H1 (cell line): ENCODE results near the gene HNRNPH3. TPM values are rescaled to one million over a fixed set of nuclear protein-coding genes. Genes with fewer than 3 reads are reported as not detected.

Experiments used
- CTCF ChIA-PET: fragments of 300-600 bp; sonication (Branson Sonifier 250); formaldehyde crosslinking; loops from one replicate; lab custom pipeline; 2021; ENCODE audit not compliant: partially characterized antibody; lab: Charles Lee
- POLR2A ChIA-PET: fragments of 300-600 bp; sonication (Branson Sonifier 250); formaldehyde crosslinking; loops from one replicate; lab custom pipeline; 2021; ENCODE audit warnings: inconsistent platforms; ENCODE audit not compliant: partially characterized antibody; lab: Charles Lee
- DNase-seq, 2 experiments: peaks; one replicate each; pipeline versions ENCODE4 v3.0.0 to v3.0.0-alpha.2; 2010 to 2022; ENCODE audit warnings: low spot score in 2 of 2, low read depth in 1 of 2, mixed read lengths in 1 of 2
- FAIRE-seq: peaks from 2 replicates; lab custom pipeline; 2011; peaks lifted over from hg19 to GRCh38; lab: Jason Lieb, UNC
- H2AFZ ChIP-seq: 2 replicates; pipeline ENCODE4 v1.8.1; 2012; ENCODE audit warnings: low read length, inconsistent platforms
- H2AK5ac ChIP-seq: 2 replicates; pipeline ENCODE4 v1.6.1; 2013; ENCODE audit warnings: low read depth, low read length
- H2BK120ac ChIP-seq: replicated peaks from 2 replicates; pipeline ENCODE3; 2013; ENCODE audit warnings: low read depth, low read length, inconsistent platforms
- H2BK12ac ChIP-seq: 2 replicates; pipeline ENCODE4 v1.6.1; 2013; ENCODE audit warnings: low read depth, low read length
- H2BK15ac ChIP-seq: 2 replicates; pipeline ENCODE4 v1.6.1; 2013; ENCODE audit warnings: low read length
- H2BK20ac ChIP-seq: 2 replicates; pipeline ENCODE4 v1.6.1; 2013; ENCODE audit warnings: low read length
- H2BK5ac ChIP-seq: 2 replicates; pipeline ENCODE4 v1.6.1; 2013; ENCODE audit warnings: low read depth, low read length
- H3K14ac ChIP-seq: 2 replicates; pipeline ENCODE4 v1.6.1; 2013; ENCODE audit warnings: inconsistent platforms; ENCODE audit not compliant: insufficient read length
- H3K18ac ChIP-seq: 2 replicates; pipeline ENCODE4 v1.6.1; 2013; ENCODE audit warnings: low read length; ENCODE audit errors: extremely low read depth
- H3K23ac ChIP-seq: 2 replicates; pipeline ENCODE4 v1.6.1; 2013; ENCODE audit warnings: inconsistent platforms; ENCODE audit not compliant: insufficient read length
- H3K23me2 ChIP-seq: 2 replicates; pipeline ENCODE4 v1.6.1; 2013; ENCODE audit warnings: low read depth, low read length
- H3K27ac ChIP-seq: 2 replicates; pipeline ENCODE4 v1.6.1; 2011; ENCODE audit warnings: low read depth, low read length, inconsistent platforms
- H3K27me3 ChIP-seq, 4 experiments: replicated peaks in 1 of 4; 1 replicate in 1 of 4; 2 replicates in 3 of 4; pipeline versions ENCODE4 v1.6.1 to v1.8.1; 2011 to 2013; ENCODE audit warnings: low read length in 3 of 4, mild to moderate bottlenecking in 3 of 4, inconsistent platforms in 2 of 4, mixed read lengths in 2 of 4, moderate library complexity in 1 of 4; ENCODE audit not compliant: control insufficient read depth in 3 of 4, insufficient read depth in 3 of 4; ENCODE audit errors: extremely low read depth in 1 of 4
- H3K36me3 ChIP-seq, 4 experiments: 2 replicates each; pipeline versions ENCODE4 v1.6.1 to v1.8.1; 2011 to 2013; ENCODE audit warnings: mild to moderate bottlenecking in 4 of 4, low read length in 3 of 4, moderate library complexity in 2 of 4, control low read depth in 1 of 4, inconsistent platforms in 1 of 4; ENCODE audit not compliant: insufficient read depth in 4 of 4, control insufficient read depth in 2 of 4
- H3K4ac ChIP-seq: replicated peaks from 2 replicates; pipeline ENCODE3; 2013; ENCODE audit warnings: low read length, low read depth, mixed read lengths, inconsistent platforms; ENCODE audit not compliant: insufficient read length
- H3K4me1 ChIP-seq, 4 experiments: replicated peaks in 1 of 4; 1 replicate in 1 of 4; 2 replicates in 3 of 4; pipeline versions ENCODE4 v1.6.1 to v1.8.1; 2011 to 2013; ENCODE audit warnings: low read length in 3 of 4, inconsistent platforms in 2 of 4, mixed read lengths in 1 of 4; ENCODE audit not compliant: insufficient read depth in 4 of 4, control insufficient read depth in 3 of 4
- H3K4me2 ChIP-seq, 2 experiments: 2 replicates each; pipeline versions ENCODE4 v1.6.1 to v1.8.1; 2011 to 2013; ENCODE audit warnings: low read depth in 2 of 2, low read length in 2 of 2, control low read depth in 1 of 2, inconsistent platforms in 1 of 2, mild to moderate bottlenecking in 1 of 2; ENCODE audit not compliant: insufficient read depth in 1 of 2
- H3K4me3 ChIP-seq, 4 experiments: fragments of 200-600, 300-600 bp in 1 of 4; sonication (generic), shearing (Covaris generic), sonication (Bioruptor Twin) in 1 of 4; 2 replicates each; pipeline versions ENCODE4 v1.5.1 to v1.8.1; 2011 to 2016; ENCODE audit warnings: low read length in 4 of 4, low read depth in 3 of 4, control low read depth in 2 of 4, inconsistent platforms in 2 of 4, mild to moderate bottlenecking in 2 of 4, mixed read lengths in 1 of 4, moderate library complexity in 1 of 4; ENCODE audit not compliant: insufficient read depth in 2 of 4; ENCODE audit errors: extremely low read depth in 1 of 4
- H3K56ac ChIP-seq: replicated peaks from 2 replicates; pipeline ENCODE3; 2013; ENCODE audit warnings: low read depth, mild to moderate bottlenecking, mixed read lengths, low read length, inconsistent platforms; ENCODE audit not compliant: insufficient read length
- H3K79me1 ChIP-seq: 2 replicates; pipeline ENCODE4 v1.6.1; 2013; ENCODE audit warnings: low read depth, low read length, control low read depth
- H3K79me2 ChIP-seq, 2 experiments: 2 replicates each; pipeline versions ENCODE4 v1.6.1 to v1.8.1; 2012 to 2013; ENCODE audit warnings: low read length in 2 of 2, mild to moderate bottlenecking in 2 of 2, inconsistent platforms in 1 of 2; ENCODE audit not compliant: insufficient read depth in 2 of 2, control insufficient read depth in 1 of 2
- H3K9ac ChIP-seq, 4 experiments: replicated peaks in 1 of 4; 1 replicate in 1 of 4; 2 replicates in 3 of 4; pipeline versions ENCODE4 v1.6.1 to v1.8.1; 2011 to 2013; ENCODE audit warnings: low read depth in 3 of 4, low read length in 3 of 4, control low read depth in 2 of 4, mild to moderate bottlenecking in 2 of 4, moderate library complexity in 2 of 4, inconsistent platforms in 1 of 4; ENCODE audit errors: extremely low read depth in 1 of 4
- H3K9me3 ChIP-seq, 2 experiments: 2 replicates each; pipeline versions ENCODE4 v1.6.1 to v1.8.1; 2012 to 2013; ENCODE audit warnings: mild to moderate bottlenecking in 2 of 2, moderate library complexity in 2 of 2, control low read depth in 1 of 2, inconsistent platforms in 1 of 2, low read depth in 1 of 2, low read length in 1 of 2, mixed read lengths in 1 of 2; ENCODE audit not compliant: insufficient read depth in 2 of 2
- H4K20me1 ChIP-seq, 2 experiments: replicated peaks in 1 of 2; 2 replicates each; pipeline versions ENCODE3 to v1.8.1; 2011 to 2013; ENCODE audit warnings: inconsistent platforms in 2 of 2, low read length in 2 of 2, mild to moderate bottlenecking in 1 of 2; ENCODE audit not compliant: insufficient read depth in 2 of 2, control insufficient read depth in 1 of 2
- H4K5ac ChIP-seq: 2 replicates; pipeline ENCODE4 v1.6.1; 2013; ENCODE audit warnings: low read length, low read depth, mixed read lengths, inconsistent platforms; ENCODE audit not compliant: insufficient read length
- H4K8ac ChIP-seq: 2 replicates; pipeline ENCODE4 v1.8.0; 2013; ENCODE audit warnings: mild to moderate bottlenecking, moderate library complexity, low read length, inconsistent platforms; ENCODE audit not compliant: insufficient read depth; ENCODE audit errors: extremely low read depth
- H4K91ac ChIP-seq: replicated peaks from 2 replicates; pipeline ENCODE3; 2013; ENCODE audit warnings: low read length, mixed read lengths, inconsistent platforms; ENCODE audit not compliant: insufficient read length
- ASH2L ChIP-seq: fragments of 200-600, 300-600 bp; sonication (generic); IDR thresholded peaks from one replicate; pipeline ENCODE4 v1.7.1; 2017; ENCODE audit warnings: low read length
- ATF2 ChIP-seq: IDR thresholded peaks from 2 replicates; pipeline ENCODE4 v1.6.1; 2012; ENCODE audit warnings: low read length, inconsistent platforms
- BCL11A ChIP-seq, 2 experiments: IDR thresholded peaks; one replicate each; pipeline ENCODE4 v1.6.1; 2011; ENCODE audit warnings: low read depth in 2 of 2, low read length in 2 of 2, mild to moderate bottlenecking in 2 of 2
- CBX5 ChIP-seq: fragments of 300-800, 300-1000 bp; sonication (generic); IDR thresholded peaks from 2 replicates; pipeline ENCODE4 v1.7.1; 2016; ENCODE audit warnings: antibody characterized with exemption, low read length, low read depth
- EZH2 ChIP-seq: fragments of 200-600 bp; sonication (generic); IDR thresholded peaks from 2 replicates; pipeline ENCODE4 v1.7.1; 2012; ENCODE audit warnings: low read depth, mild to moderate bottlenecking, moderate library complexity, low read length, inconsistent platforms; ENCODE audit not compliant: severe bottlenecking
- JUN ChIP-seq: IDR thresholded peaks from 2 replicates; pipeline ENCODE4 v1.6.1; 2011; ENCODE audit warnings: low read depth, mild to moderate bottlenecking, improper control_type of control experiment, low read length
- KDM1A ChIP-seq: fragments of 200-600, 300-600 bp; sonication (generic); IDR thresholded peaks from 2 replicates; pipeline ENCODE4 v1.7.1; 2016; ENCODE audit warnings: mild to moderate bottlenecking, low read length, borderline replicate concordance
- KDM5A ChIP-seq: fragments of 200-600 bp; IDR thresholded peaks from 2 replicates; pipeline ENCODE4 v1.7.1; 2012; ENCODE audit warnings: mild to moderate bottlenecking, low read length, inconsistent platforms, mixed read lengths
- RFX5 ChIP-seq: IDR thresholded peaks from 2 replicates; pipeline ENCODE4 v1.6.1; 2011; ENCODE audit warnings: low read depth, low read length, improper control_type of control experiment, borderline replicate concordance
- SUZ12 ChIP-seq: fragments of 200-600 bp; sonication (generic); IDR thresholded peaks from 2 replicates; pipeline ENCODE4 v1.6.1; 2012; ENCODE audit warnings: mild to moderate bottlenecking, inconsistent platforms, low read length, moderate library complexity, mixed read lengths
- WGBS, 2 experiments: shearing (Covaris generic) in 1 of 2; methylation state at CpG; one replicate each; pipeline versions ENCODE4 v1.1.6 to v1.1.7; 2013 to 2015; ENCODE audit warnings: low lambda C conversion rate in 2 of 2, mixed read lengths in 2 of 2, inconsistent platforms in 1 of 2, low coverage in 1 of 2, missing lambda C conversion rate in 1 of 2; ENCODE audit not compliant: insufficient replicate concordance in 2 of 2, insufficient coverage in 1 of 2, insufficient read length in 1 of 2; ENCODE audit errors: extremely low coverage in 1 of 2, missing lambda C conversion rate in 1 of 2; 5-methylcytosine and 5-hydroxymethylcytosine counted together
- polyA plus RNA-seq, 7 experiments: library from polyadenylated mRNA; depleted of rRNA in 3 of 7; stranded (reverse) in 5 of 7; unstranded in 2 of 7; fragments of >200 nt in 5 of 7; fragments of 200-250 nt in 2 of 7; gene quantifications; 1 replicate in 5 of 7; 2 replicates in 1 of 7; 4 replicates in 1 of 7; pipeline versions ENCODE4 v1.2.1 to v1.2.3, GENCODE V29; 2011 to 2013; ENCODE audit warnings: missing spikeins in 2 of 7, mixed read lengths in 2 of 7
- total RNA-seq: library from RNA; stranded (reverse); fragmentation: NEBNext Ultra II Directional; extraction: Animal tissue kit (Norgen Biotek cat#: 25700); gene quantifications from 2 replicates; pipeline ENCODE4 v1.2.1, GENCODE V29; 2021

HNRNPH3 gene
- total and polyA plus RNA-seq, 2 of the 8 experiments (the other 6 are each of a cell fraction or from before 2014, with no cell fraction given) = 63.2 to 230 TPM

DNA sequence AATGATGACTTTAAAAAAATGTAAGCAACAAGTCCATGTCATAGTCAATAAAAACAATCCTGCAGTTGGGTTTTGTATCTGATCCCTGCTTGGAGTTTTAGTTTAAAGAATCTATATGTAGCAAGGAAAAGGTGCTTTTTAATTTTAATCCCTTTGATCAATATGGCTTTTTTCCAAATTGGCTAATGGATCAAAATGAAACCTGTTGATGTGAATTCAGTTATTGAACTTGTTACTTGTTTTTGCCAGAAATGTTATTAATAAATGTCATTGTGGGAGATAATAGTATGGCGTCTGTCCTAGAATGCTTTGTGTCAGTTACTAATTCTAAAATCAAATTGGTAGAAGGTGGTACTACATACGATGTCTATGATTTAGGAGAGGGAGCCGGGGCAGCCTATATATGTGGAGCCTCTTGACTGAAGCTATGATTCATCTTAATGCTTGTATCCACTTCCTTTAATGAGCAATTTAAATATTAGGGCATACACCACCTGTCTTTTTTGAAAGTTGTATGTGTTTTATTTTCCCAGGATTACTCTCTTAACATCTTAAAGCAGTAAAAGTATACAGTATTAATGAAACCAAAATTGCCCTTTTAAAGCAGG lies 11.1 kb downstream of the HNRNPH3 start:
- no peak overlapping the region for H2BK15ac ChIP-seq
- no peak overlapping the region for H3K18ac ChIP-seq
- H3K23me2 ChIP-seq = no peaks in the 10 kb centered on the region
- H2BK12ac ChIP-seq = no peak overlapping the region
- H3K9ac ChIP-seq = no peak overlapping the region
- no peaks in the 10 kb centered on the region for H3K9me3 ChIP-seq
- no peak overlapping the region for H4K91ac ChIP-seq
- peaks cover 3% of the 10 kb centered on the region for H3K79me1 ChIP-seq
- no peak overlapping the region for H2BK120ac ChIP-seq
- no peak overlapping the region for H2AFZ ChIP-seq
- no peak overlapping the region for H4K5ac ChIP-seq
- no peak overlapping the region for H3K4me2 ChIP-seq
- no peak overlapping the region for H2BK20ac ChIP-seq
- no peak for TF ChIP-seq EZH2
- no peak for TF ChIP-seq KDM5A
- TF ChIP-seq SUZ12 = no peak
- TF ChIP-seq ASH2L = no peak
- TF ChIP-seq BCL11A (IDR thresholded peaks at IDR 0.05; ENCODE audit: low read depth in 2 of 2, low read length in 2 of 2) = no peak
- TF ChIP-seq JUN = no peak
- no peak for TF ChIP-seq ATF2
- no peak for TF ChIP-seq RFX5
- TF ChIP-seq KDM1A = no peak
- TF ChIP-seq CBX5 = no peak
- peaks cover 3 to 30% of the 10 kb centered on the region in 2 experiments; a peak in 2 of 4 replicates for H3K79me2 ChIP-seq
- FAIRE-seq (no peak), DNase-seq (no peak)
- peaks cover 35 to 79% (median 50%) of the 10 kb centered on the region in 4 experiments for H3K36me3 ChIP-seq
- no peak overlapping the region for H4K8ac ChIP-seq
- H3K4me1 ChIP-seq = no peaks in the 10 kb centered on the region
- H3K27me3 ChIP-seq = no peaks in the 10 kb centered on the region
- H2BK5ac ChIP-seq = no peak overlapping the region
- H3K23ac ChIP-seq = no peak overlapping the region
- WGBS, 2 experiments = 92% methylated on average over 3 of the region's 3 CpGs; no CpG with 5 or more reads in 1 of the 2 experiments
- peaks cover 6 to 15% of the 10 kb centered on the region in 2 experiments for H4K20me1 ChIP-seq
- H3K27ac ChIP-seq = no peak overlapping the region
- no peak overlapping the region for H3K4ac ChIP-seq
- H3K56ac ChIP-seq = no peak overlapping the region
- no peak overlapping the region for H3K4me3 ChIP-seq
- H2AK5ac ChIP-seq = no peak overlapping the region
- no peak overlapping the region for H3K14ac ChIP-seq
- ChIA-PET POLR2A (interaction anchor here (0.9 to 11.0 kb wide), 2 partner anchors 10 to 427 kb away, joined by 3 to 141 read pairs; partner anchors contain the start of genes HNRNPH3 and PBLD), CTCF (interaction anchor here (1.1 to 1.3 kb wide), 2 partner anchors 9 to 10 kb away, joined by 3 to 4 read pairs; partner anchors contain the start of gene PBLD)
